H9 (cell line): ENCODE measurements around the gene SPDYE4. TPM values are rescaled to one million over a fixed set of nuclear protein-coding genes. Genes with fewer than 3 reads are reported as not detected.

Source experiments
- DNase-seq: peaks from one replicate; pipeline ENCODE4 v3.0.0-alpha.2; 2017
- H2AFZ ChIP-seq: one replicate; pipeline ENCODE4 v1.6.1; 2013; ENCODE audit warnings: mild to moderate bottlenecking, low read length, control low read depth, moderate library complexity
- H2AK5ac ChIP-seq: 2 replicates; pipeline ENCODE4 v1.6.1; 2013; ENCODE audit warnings: low read length, control low read depth, mixed read lengths; ENCODE audit not compliant: insufficient read length
- H2BK120ac ChIP-seq: one replicate; pipeline ENCODE4 v1.6.1; 2013; ENCODE audit warnings: low read depth, mild to moderate bottlenecking, low read length, control low read depth, inconsistent platforms; ENCODE audit not compliant: poor library complexity, severe bottlenecking
- H2BK12ac ChIP-seq: 2 replicates; pipeline ENCODE4 v1.6.1; 2013; ENCODE audit warnings: low read length, control low read depth, mixed read lengths, low read depth; ENCODE audit not compliant: insufficient read length
- H2BK15ac ChIP-seq: 2 replicates; pipeline ENCODE4 v1.6.1; 2013; ENCODE audit warnings: low read depth, low read length, control low read depth
- H2BK20ac ChIP-seq: one replicate; pipeline ENCODE4 v1.6.1; 2013; ENCODE audit warnings: low read depth, mild to moderate bottlenecking, low read length, control low read depth, inconsistent platforms; ENCODE audit not compliant: poor library complexity, severe bottlenecking
- H2BK5ac ChIP-seq: 2 replicates; pipeline ENCODE4 v1.6.1; 2013; ENCODE audit warnings: low read length, control low read depth, mixed read lengths; ENCODE audit not compliant: insufficient read length
- H3K14ac ChIP-seq: 2 replicates; pipeline ENCODE4 v1.6.1; 2013; ENCODE audit warnings: low read length, control low read depth; ENCODE audit not compliant: insufficient read depth
- H3K18ac ChIP-seq: 2 replicates; pipeline ENCODE4 v1.6.1; 2013; ENCODE audit warnings: low read depth, mild to moderate bottlenecking, mixed read lengths, low read length, control low read depth; ENCODE audit not compliant: insufficient read length
- H3K23ac ChIP-seq: 2 replicates; pipeline ENCODE4 v1.6.1; 2013; ENCODE audit warnings: low read length, control low read depth, mixed read lengths, low read depth; ENCODE audit not compliant: insufficient read length
- H3K23me2 ChIP-seq: 2 replicates; pipeline ENCODE4 v1.6.1; 2013; ENCODE audit warnings: low read depth, mild to moderate bottlenecking, mixed read lengths, low read length, control low read depth; ENCODE audit not compliant: insufficient read length, poor library complexity, severe bottlenecking
- H3K27ac ChIP-seq: 2 replicates; pipeline ENCODE4 v1.5.1; 2013; ENCODE audit warnings: low read length, control low read depth, mixed read lengths, low read depth; ENCODE audit not compliant: insufficient read length
- H3K27me3 ChIP-seq: 2 replicates; pipeline ENCODE4 v1.6.1; 2013; ENCODE audit warnings: low read length, control low read depth, inconsistent platforms; ENCODE audit not compliant: insufficient read depth
- H3K4ac ChIP-seq: 2 replicates; pipeline ENCODE4 v1.6.1; 2013; ENCODE audit warnings: low read depth, mild to moderate bottlenecking, control low read depth, inconsistent platforms, low read length, moderate library complexity
- H3K4me1 ChIP-seq: 2 replicates; pipeline ENCODE4 v1.6.1; 2013; ENCODE audit warnings: low read length, control low read depth, inconsistent platforms; ENCODE audit not compliant: insufficient read depth
- H3K4me2 ChIP-seq: 2 replicates; pipeline ENCODE4 v1.6.1; 2013; ENCODE audit warnings: low read length, control low read depth, mixed read lengths; ENCODE audit not compliant: insufficient read length, insufficient read depth
- H3K56ac ChIP-seq: 2 replicates; pipeline ENCODE4 v1.6.1; 2013; ENCODE audit warnings: low read depth, mild to moderate bottlenecking, mixed read lengths, low read length, control low read depth; ENCODE audit not compliant: insufficient read length
- H3K79me1 ChIP-seq: 2 replicates; pipeline ENCODE4 v1.6.1; 2013; ENCODE audit warnings: low read depth, mild to moderate bottlenecking, moderate library complexity, low read length, control low read depth, inconsistent platforms; ENCODE audit not compliant: insufficient read depth, poor library complexity, severe bottlenecking
- H3K79me2 ChIP-seq: 2 replicates; pipeline ENCODE4 v1.6.1; 2013; ENCODE audit warnings: low read length, control low read depth, inconsistent platforms; ENCODE audit not compliant: insufficient read depth
- H3K9ac ChIP-seq: 2 replicates; pipeline ENCODE4 v1.6.1; 2013; ENCODE audit warnings: low read length, control low read depth, mixed read lengths; ENCODE audit not compliant: insufficient read length; ENCODE audit errors: extremely low read depth
- H3K9me3 ChIP-seq: one replicate; pipeline ENCODE4 v1.6.1; 2013; ENCODE audit warnings: low read depth, low read length, inconsistent platforms; ENCODE audit not compliant: control insufficient read depth
- H3T11ph ChIP-seq: one replicate; pipeline ENCODE4 v1.6.1; 2013; ENCODE audit warnings: mild to moderate bottlenecking, low read length, control low read depth, inconsistent platforms
- H4K20me1 ChIP-seq: one replicate; pipeline ENCODE4 v1.6.1; 2013; ENCODE audit not compliant: control insufficient read depth, insufficient read length, insufficient read depth
- H4K5ac ChIP-seq: 2 replicates; pipeline ENCODE4 v1.6.1; 2013; ENCODE audit warnings: low read depth, mild to moderate bottlenecking, mixed read lengths, low read length, control low read depth; ENCODE audit not compliant: insufficient read length
- H4K8ac ChIP-seq: replicated peaks from 2 replicates; pipeline ENCODE4 v1.6.1; 2013; ENCODE audit warnings: low read length, control low read depth, mixed read lengths, low read depth; ENCODE audit not compliant: insufficient read length
- H4K91ac ChIP-seq: 2 replicates; pipeline ENCODE4 v1.6.1; 2013; ENCODE audit warnings: low read depth, mild to moderate bottlenecking, moderate library complexity, mixed read lengths, low read length, control low read depth; ENCODE audit not compliant: insufficient read length
- H3K27ac Mint-ChIP-seq, 3 experiments: 2 replicates in 2 of 3; 3 replicates in 1 of 3; pipeline ENCODE4 v1.8.0; 2020 to 2021; ENCODE audit warnings: mixed read lengths in 3 of 3, mild to moderate bottlenecking in 1 of 3, moderate library complexity in 1 of 3
- H3K27me3 Mint-ChIP-seq: 2 replicates; pipeline ENCODE4 v1.8.0; 2021; ENCODE audit warnings: low read depth, mild to moderate bottlenecking, moderate library complexity, mixed read lengths
- H3K36me3 Mint-ChIP-seq, 3 experiments: 2 replicates in 2 of 3; 3 replicates in 1 of 3; pipeline ENCODE4 v1.8.0; 2020 to 2021; ENCODE audit warnings: low read depth in 3 of 3, mixed read lengths in 3 of 3; ENCODE audit not compliant: insufficient read depth in 1 of 3
- H3K4me1 Mint-ChIP-seq, 2 experiments: 2 replicates each; pipeline ENCODE4 v1.8.0; 2020; ENCODE audit warnings: mixed read lengths in 2 of 2
- H3K4me3 Mint-ChIP-seq, 2 experiments: 2 replicates in 1 of 2; 3 replicates in 1 of 2; pipeline ENCODE4 v1.8.0; 2020 to 2021; ENCODE audit warnings: mild to moderate bottlenecking in 2 of 2, mixed read lengths in 2 of 2, moderate library complexity in 1 of 2
- H3K9me3 Mint-ChIP-seq, 2 experiments: 2 replicates in 1 of 2; 3 replicates in 1 of 2; pipeline ENCODE4 v1.8.0; 2020; ENCODE audit warnings: mild to moderate bottlenecking in 2 of 2, mixed read lengths in 2 of 2, moderate library complexity in 1 of 2
- WGBS: extraction: QIAGEN DNeasy Blood & Tissue Kit; methylation state at CpG from one replicate; pipeline ENCODE4 v1.1.7; 2013; ENCODE audit warnings: missing lambda C conversion rate, low lambda C conversion rate, mixed read lengths; ENCODE audit not compliant: insufficient read length; ENCODE audit errors: extremely low coverage; 5-methylcytosine and 5-hydroxymethylcytosine counted together
- total RNA-seq: library from RNA; stranded (reverse); gene quantifications from 2 replicates; pipeline ENCODE4 v1.2.1, GENCODE V29; 2021
- TF ChIP-seq, protein P1 (sequence below): fragments of 200-600 bp; sonication (generic); conservative IDR thresholded peaks from 3 replicates; pipeline ENCODE4 v1.8.0; 2021; ENCODE audit warnings: antibody characterized with exemption, mild to moderate bottlenecking

The SPDYE4 gene
- total RNA-seq, 1 experiment from 2014 or later = not detected

DNA sequence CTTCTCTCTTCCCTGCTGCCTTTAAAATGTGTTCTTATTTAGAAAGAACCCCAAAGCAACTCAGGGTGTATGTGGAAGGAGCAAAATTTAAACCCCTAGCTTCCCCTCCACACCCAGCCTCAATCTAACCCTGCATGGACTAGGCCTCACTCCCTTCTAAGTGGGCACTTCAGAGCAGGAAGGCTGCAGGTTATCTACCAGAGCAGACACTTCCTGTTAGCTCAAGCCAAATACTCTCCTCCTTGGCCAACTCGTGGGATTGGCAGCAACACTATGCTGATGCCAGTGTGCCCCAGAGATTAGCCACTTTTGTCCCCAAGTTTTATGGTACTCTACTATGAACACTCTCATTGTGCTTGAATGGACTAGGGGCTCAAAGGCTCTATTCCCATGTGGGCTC, 49.3 kb downstream of the SPDYE4 start:
- no peak overlapping the region for H2AK5ac ChIP-seq
- H3K23ac ChIP-seq = no peak overlapping the region
- no peak overlapping the region for H4K5ac ChIP-seq
- no peak overlapping the region for H4K91ac ChIP-seq
- H2BK120ac ChIP-seq = no peak overlapping the region
- DNase-seq = peak; percentile 4
- no peaks in the 10 kb centered on the region for H3K79me1 ChIP-seq
- no peak overlapping the region for H3K27ac Mint-ChIP-seq
- H4K8ac ChIP-seq = no peak overlapping the region
- no peaks in the 10 kb centered on the region for H3K36me3 Mint-ChIP-seq
- no peak overlapping the region for H3K4me2 ChIP-seq
- no peak overlapping the region for H3K56ac ChIP-seq
- H3K79me2 ChIP-seq = no peaks in the 10 kb centered on the region
- H2BK12ac ChIP-seq = no peak overlapping the region
- H3K4ac ChIP-seq = no peak overlapping the region
- no peak overlapping the region for H3T11ph ChIP-seq
- H3K9me3 Mint-ChIP-seq = peaks cover under 1 to 1% of the 10 kb centered on the region in 2 experiments; a peak in 2 of 5 replicates
- H3K9ac ChIP-seq = no peak overlapping the region
- H4K20me1 ChIP-seq = no peaks in the 10 kb centered on the region
- H3K27me3 Mint-ChIP-seq = peaks cover 6% of the 10 kb centered on the region
- H3K27me3 ChIP-seq = no peaks in the 10 kb centered on the region
- no peak overlapping the region for H2BK5ac ChIP-seq
- H2BK20ac ChIP-seq = no peak overlapping the region
- TF ChIP-seq, protein P1, sequence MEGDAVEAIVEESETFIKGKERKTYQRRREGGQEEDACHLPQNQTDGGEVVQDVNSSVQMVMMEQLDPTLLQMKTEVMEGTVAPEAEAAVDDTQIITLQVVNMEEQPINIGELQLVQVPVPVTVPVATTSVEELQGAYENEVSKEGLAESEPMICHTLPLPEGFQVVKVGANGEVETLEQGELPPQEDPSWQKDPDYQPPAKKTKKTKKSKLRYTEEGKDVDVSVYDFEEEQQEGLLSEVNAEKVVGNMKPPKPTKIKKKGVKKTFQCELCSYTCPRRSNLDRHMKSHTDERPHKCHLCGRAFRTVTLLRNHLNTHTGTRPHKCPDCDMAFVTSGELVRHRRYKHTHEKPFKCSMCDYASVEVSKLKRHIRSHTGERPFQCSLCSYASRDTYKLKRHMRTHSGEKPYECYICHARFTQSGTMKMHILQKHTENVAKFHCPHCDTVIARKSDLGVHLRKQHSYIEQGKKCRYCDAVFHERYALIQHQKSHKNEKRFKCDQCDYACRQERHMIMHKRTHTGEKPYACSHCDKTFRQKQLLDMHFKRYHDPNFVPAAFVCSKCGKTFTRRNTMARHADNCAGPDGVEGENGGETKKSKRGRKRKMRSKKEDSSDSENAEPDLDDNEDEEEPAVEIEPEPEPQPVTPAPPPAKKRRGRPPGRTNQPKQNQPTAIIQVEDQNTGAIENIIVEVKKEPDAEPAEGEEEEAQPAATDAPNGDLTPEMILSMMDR = no peak
- no peak overlapping the region for H2AFZ ChIP-seq
- H3K23me2 ChIP-seq = no peaks in the 10 kb centered on the region
- no peak overlapping the region for H3K4me3 Mint-ChIP-seq
- H3K4me1 ChIP-seq = no peaks in the 10 kb centered on the region
- H3K4me1 Mint-ChIP-seq = peaks cover 2 to 10% of the 10 kb centered on the region in 2 experiments; a peak in 3 of 4 replicates
- no peak overlapping the region for H3K27ac ChIP-seq
- H3K9me3 ChIP-seq = no peaks in the 10 kb centered on the region
- H3K18ac ChIP-seq = no peak overlapping the region
- H2BK15ac ChIP-seq = no peak overlapping the region
- H3K14ac ChIP-seq = no peak overlapping the region
- WGBS = no CpG with 5 or more reads among the region's 1 CpG
